Hepatic stellate cell (primary cell): ENCODE data around the gene TAGLN3.

ENCODE experiments used
- DNase-seq: peaks from one replicate; pipeline ENCODE4 v3.0.0; 2011; ENCODE audit warnings: low spot score

The TAGLN3 gene

GRCh38 chr3:111998636-111999483 lies at the start of gene TAGLN3:
TSS of gene TAGLN3 (plus strand) at chr3:111998922. CDS start at chr3:111999423, 501 bp downstream.
- DNase-seq, result no peak

- DNase-seq, result no peak
Measured at GRCh38 chr3:111949712-111950111, 49.0 kb upstream of the TAGLN3 start.

GRCh38 chr3:111951032-111951431 lies 47.7 kb upstream of the TAGLN3 start:
- DNase-seq, result no peak

GRCh38 chr3:111952086-111952485 lies 46.6 kb upstream of the TAGLN3 start:
- no peak for DNase-seq

- no peak for DNase-seq
Measured at GRCh38 chr3:111952866-111953450, 45.8 kb upstream of the TAGLN3 start.

GRCh38 chr3:111954228-111954990 lies 44.3 kb upstream of the TAGLN3 start:
- DNase-seq, result no peak

GRCh38 chr3:111955876-111956275 lies 42.8 kb upstream of the TAGLN3 start:
- no peak for DNase-seq

GRCh38 chr3:111956449-111956848 lies 42.3 kb upstream of the TAGLN3 start:
- DNase-seq, result no peak

GRCh38 chr3:111956995-111957734 lies 41.6 kb upstream of the TAGLN3 start:
- no peak for DNase-seq

GRCh38 chr3:111961461-111962164 lies 37.1 kb upstream of the TAGLN3 start:
- no peak for DNase-seq

- peak; percentile 13 for DNase-seq
Measured at GRCh38 chr3:111963424-111963823, 35.3 kb upstream of the TAGLN3 start.

- no peak for DNase-seq
Measured at GRCh38 chr3:111965484-111965883, 33.2 kb upstream of the TAGLN3 start.

- DNase-seq, result no peak
Measured at GRCh38 chr3:111967068-111967467, 31.7 kb upstream of the TAGLN3 start.

GRCh38 chr3:111967651-111968274 lies 31.0 kb upstream of the TAGLN3 start:
- peak; percentile 15 for DNase-seq

- no peak for DNase-seq
Measured at GRCh38 chr3:111968319-111969054, 30.2 kb upstream of the TAGLN3 start.

- no peak for DNase-seq
Measured at GRCh38 chr3:111970376-111970775, 28.3 kb upstream of the TAGLN3 start.

GRCh38 chr3:111971533-111972130 lies 27.1 kb upstream of the TAGLN3 start:
- no peak for DNase-seq

GRCh38 chr3:111972891-111973290 lies 25.8 kb upstream of the TAGLN3 start:
- DNase-seq, result no peak

- no peak for DNase-seq
Measured at GRCh38 chr3:111975131-111975530, 23.6 kb upstream of the TAGLN3 start.

GRCh38 chr3:111976254-111976653 lies 22.5 kb upstream of the TAGLN3 start:
- no peak for DNase-seq
